H1 (cell line): ENCODE data around the gene ARID2. TPM values are rescaled to one million over a fixed set of nuclear protein-coding genes. Genes with fewer than 3 reads are reported as not detected.

Experiments
- CTCF ChIA-PET: fragments of 300-600 bp; sonication (Branson Sonifier 250); formaldehyde crosslinking; loops from one replicate; lab custom pipeline; 2021; ENCODE audit not compliant: partially characterized antibody; lab: Charles Lee
- POLR2A ChIA-PET: fragments of 300-600 bp; sonication (Branson Sonifier 250); formaldehyde crosslinking; loops from one replicate; lab custom pipeline; 2021; ENCODE audit warnings: inconsistent platforms; ENCODE audit not compliant: partially characterized antibody; lab: Charles Lee
- DNase-seq, 2 experiments: peaks; one replicate each; pipeline versions ENCODE4 v3.0.0 to v3.0.0-alpha.2; 2010 to 2022; ENCODE audit warnings: low spot score in 2 of 2, low read depth in 1 of 2, mixed read lengths in 1 of 2
- FAIRE-seq: peaks from 2 replicates; lab custom pipeline; 2011; peaks lifted over from hg19 to GRCh38; lab: Jason Lieb, UNC
- H2AFZ ChIP-seq: 2 replicates; pipeline ENCODE4 v1.8.1; 2012; ENCODE audit warnings: low read length, inconsistent platforms
- H2AK5ac ChIP-seq: 2 replicates; pipeline ENCODE4 v1.6.1; 2013; ENCODE audit warnings: low read depth, low read length
- H2BK120ac ChIP-seq: replicated peaks from 2 replicates; pipeline ENCODE3; 2013; ENCODE audit warnings: low read depth, low read length, inconsistent platforms
- H2BK12ac ChIP-seq: 2 replicates; pipeline ENCODE4 v1.6.1; 2013; ENCODE audit warnings: low read depth, low read length
- H2BK15ac ChIP-seq: 2 replicates; pipeline ENCODE4 v1.6.1; 2013; ENCODE audit warnings: low read length
- H2BK20ac ChIP-seq: 2 replicates; pipeline ENCODE4 v1.6.1; 2013; ENCODE audit warnings: low read length
- H2BK5ac ChIP-seq: 2 replicates; pipeline ENCODE4 v1.6.1; 2013; ENCODE audit warnings: low read depth, low read length
- H3K14ac ChIP-seq: 2 replicates; pipeline ENCODE4 v1.6.1; 2013; ENCODE audit warnings: inconsistent platforms; ENCODE audit not compliant: insufficient read length
- H3K18ac ChIP-seq: 2 replicates; pipeline ENCODE4 v1.6.1; 2013; ENCODE audit warnings: low read length; ENCODE audit errors: extremely low read depth
- H3K23ac ChIP-seq: 2 replicates; pipeline ENCODE4 v1.6.1; 2013; ENCODE audit warnings: inconsistent platforms; ENCODE audit not compliant: insufficient read length
- H3K23me2 ChIP-seq: 2 replicates; pipeline ENCODE4 v1.6.1; 2013; ENCODE audit warnings: low read depth, low read length
- H3K27ac ChIP-seq: 2 replicates; pipeline ENCODE4 v1.6.1; 2011; ENCODE audit warnings: low read depth, low read length, inconsistent platforms
- H3K27me3 ChIP-seq, 4 experiments: replicated peaks in 1 of 4; 1 replicate in 1 of 4; 2 replicates in 3 of 4; pipeline versions ENCODE4 v1.6.1 to v1.8.1; 2011 to 2013; ENCODE audit warnings: low read length in 3 of 4, mild to moderate bottlenecking in 3 of 4, inconsistent platforms in 2 of 4, mixed read lengths in 2 of 4, moderate library complexity in 1 of 4; ENCODE audit not compliant: control insufficient read depth in 3 of 4, insufficient read depth in 3 of 4; ENCODE audit errors: extremely low read depth in 1 of 4
- H3K36me3 ChIP-seq, 4 experiments: 2 replicates each; pipeline versions ENCODE4 v1.6.1 to v1.8.1; 2011 to 2013; ENCODE audit warnings: mild to moderate bottlenecking in 4 of 4, low read length in 3 of 4, moderate library complexity in 2 of 4, control low read depth in 1 of 4, inconsistent platforms in 1 of 4; ENCODE audit not compliant: insufficient read depth in 4 of 4, control insufficient read depth in 2 of 4
- H3K4ac ChIP-seq: replicated peaks from 2 replicates; pipeline ENCODE3; 2013; ENCODE audit warnings: low read length, low read depth, mixed read lengths, inconsistent platforms; ENCODE audit not compliant: insufficient read length
- H3K4me1 ChIP-seq, 4 experiments: replicated peaks in 1 of 4; 1 replicate in 1 of 4; 2 replicates in 3 of 4; pipeline versions ENCODE4 v1.6.1 to v1.8.1; 2011 to 2013; ENCODE audit warnings: low read length in 3 of 4, inconsistent platforms in 2 of 4, mixed read lengths in 1 of 4; ENCODE audit not compliant: insufficient read depth in 4 of 4, control insufficient read depth in 3 of 4
- H3K4me2 ChIP-seq, 2 experiments: 2 replicates each; pipeline versions ENCODE4 v1.6.1 to v1.8.1; 2011 to 2013; ENCODE audit warnings: low read depth in 2 of 2, low read length in 2 of 2, control low read depth in 1 of 2, inconsistent platforms in 1 of 2, mild to moderate bottlenecking in 1 of 2; ENCODE audit not compliant: insufficient read depth in 1 of 2
- H3K4me3 ChIP-seq, 4 experiments: fragments of 200-600, 300-600 bp in 1 of 4; sonication (generic), shearing (Covaris generic), sonication (Bioruptor Twin) in 1 of 4; 2 replicates each; pipeline versions ENCODE4 v1.5.1 to v1.8.1; 2011 to 2016; ENCODE audit warnings: low read length in 4 of 4, low read depth in 3 of 4, control low read depth in 2 of 4, inconsistent platforms in 2 of 4, mild to moderate bottlenecking in 2 of 4, mixed read lengths in 1 of 4, moderate library complexity in 1 of 4; ENCODE audit not compliant: insufficient read depth in 2 of 4; ENCODE audit errors: extremely low read depth in 1 of 4
- H3K56ac ChIP-seq: replicated peaks from 2 replicates; pipeline ENCODE3; 2013; ENCODE audit warnings: low read depth, mild to moderate bottlenecking, mixed read lengths, low read length, inconsistent platforms; ENCODE audit not compliant: insufficient read length
- H3K79me1 ChIP-seq: 2 replicates; pipeline ENCODE4 v1.6.1; 2013; ENCODE audit warnings: low read depth, low read length, control low read depth
- H3K79me2 ChIP-seq, 2 experiments: 2 replicates each; pipeline versions ENCODE4 v1.6.1 to v1.8.1; 2012 to 2013; ENCODE audit warnings: low read length in 2 of 2, mild to moderate bottlenecking in 2 of 2, inconsistent platforms in 1 of 2; ENCODE audit not compliant: insufficient read depth in 2 of 2, control insufficient read depth in 1 of 2
- H3K9ac ChIP-seq, 4 experiments: replicated peaks in 1 of 4; 1 replicate in 1 of 4; 2 replicates in 3 of 4; pipeline versions ENCODE4 v1.6.1 to v1.8.1; 2011 to 2013; ENCODE audit warnings: low read depth in 3 of 4, low read length in 3 of 4, control low read depth in 2 of 4, mild to moderate bottlenecking in 2 of 4, moderate library complexity in 2 of 4, inconsistent platforms in 1 of 4; ENCODE audit errors: extremely low read depth in 1 of 4
- H3K9me3 ChIP-seq, 2 experiments: 2 replicates each; pipeline versions ENCODE4 v1.6.1 to v1.8.1; 2012 to 2013; ENCODE audit warnings: mild to moderate bottlenecking in 2 of 2, moderate library complexity in 2 of 2, control low read depth in 1 of 2, inconsistent platforms in 1 of 2, low read depth in 1 of 2, low read length in 1 of 2, mixed read lengths in 1 of 2; ENCODE audit not compliant: insufficient read depth in 2 of 2
- H4K20me1 ChIP-seq, 2 experiments: replicated peaks in 1 of 2; 2 replicates each; pipeline versions ENCODE3 to v1.8.1; 2011 to 2013; ENCODE audit warnings: inconsistent platforms in 2 of 2, low read length in 2 of 2, mild to moderate bottlenecking in 1 of 2; ENCODE audit not compliant: insufficient read depth in 2 of 2, control insufficient read depth in 1 of 2
- H4K5ac ChIP-seq: 2 replicates; pipeline ENCODE4 v1.6.1; 2013; ENCODE audit warnings: low read length, low read depth, mixed read lengths, inconsistent platforms; ENCODE audit not compliant: insufficient read length
- H4K8ac ChIP-seq: 2 replicates; pipeline ENCODE4 v1.8.0; 2013; ENCODE audit warnings: mild to moderate bottlenecking, moderate library complexity, low read length, inconsistent platforms; ENCODE audit not compliant: insufficient read depth; ENCODE audit errors: extremely low read depth
- H4K91ac ChIP-seq: replicated peaks from 2 replicates; pipeline ENCODE3; 2013; ENCODE audit warnings: low read length, mixed read lengths, inconsistent platforms; ENCODE audit not compliant: insufficient read length
- BCL11A ChIP-seq, 2 experiments: IDR thresholded peaks; one replicate each; pipeline ENCODE4 v1.6.1; 2011; ENCODE audit warnings: low read depth in 2 of 2, low read length in 2 of 2, mild to moderate bottlenecking in 2 of 2
- BRCA1 ChIP-seq: IDR thresholded peaks from 2 replicates; pipeline ENCODE4 v1.6.1; 2012; ENCODE audit warnings: low read depth, low read length, improper control_type of control experiment
- WGBS, 2 experiments: shearing (Covaris generic) in 1 of 2; methylation state at CpG; one replicate each; pipeline versions ENCODE4 v1.1.6 to v1.1.7; 2013 to 2015; ENCODE audit warnings: low lambda C conversion rate in 2 of 2, mixed read lengths in 2 of 2, inconsistent platforms in 1 of 2, low coverage in 1 of 2, missing lambda C conversion rate in 1 of 2; ENCODE audit not compliant: insufficient replicate concordance in 2 of 2, insufficient coverage in 1 of 2, insufficient read length in 1 of 2; ENCODE audit errors: extremely low coverage in 1 of 2, missing lambda C conversion rate in 1 of 2; 5-methylcytosine and 5-hydroxymethylcytosine counted together
- polyA plus RNA-seq, 7 experiments: library from polyadenylated mRNA; depleted of rRNA in 3 of 7; stranded (reverse) in 5 of 7; unstranded in 2 of 7; fragments of >200 nt in 5 of 7; fragments of 200-250 nt in 2 of 7; gene quantifications; 1 replicate in 5 of 7; 2 replicates in 1 of 7; 4 replicates in 1 of 7; pipeline versions ENCODE4 v1.2.1 to v1.2.3, GENCODE V29; 2011 to 2013; ENCODE audit warnings: missing spikeins in 2 of 7, mixed read lengths in 2 of 7
- total RNA-seq: library from RNA; stranded (reverse); fragmentation: NEBNext Ultra II Directional; extraction: Animal tissue kit (Norgen Biotek cat#: 25700); gene quantifications from 2 replicates; pipeline ENCODE4 v1.2.1, GENCODE V29; 2021

The ARID2 gene
- total and polyA plus RNA-seq, 2 of the 8 experiments (the other 6 are each of a cell fraction or from before 2014, with no cell fraction given), result 32.0 to 45.2 TPM

GRCh38 chr12:45696049-45696448, 33.5 kb upstream of the ARID2 start:
- Histone ChIP-seq H3K36me3 (no peaks in the 10 kb centered on the region), H3K9ac (no peak overlapping the region), H3K9me3 (no peaks in the 10 kb centered on the region), H2BK12ac (no peak overlapping the region), H3K4me1 (no peaks in the 10 kb centered on the region), H3K27ac (no peak overlapping the region), H2BK120ac (no peak overlapping the region), H4K91ac (no peak overlapping the region), H2BK5ac (no peak overlapping the region), H3K14ac (no peak overlapping the region), H4K20me1 (no peaks in the 10 kb centered on the region), H4K5ac (no peak overlapping the region), H2AK5ac (no peak overlapping the region), H3K79me1 (no peaks in the 10 kb centered on the region), H3K23me2 (no peaks in the 10 kb centered on the region), H3K79me2 (no peaks in the 10 kb centered on the region), H3K4me3 (no peak overlapping the region), H3K4ac (no peak overlapping the region), H2BK20ac (no peak overlapping the region), H3K56ac (no peak overlapping the region), H4K8ac (no peak overlapping the region), H3K18ac (no peak overlapping the region), H3K27me3 (no peaks in the 10 kb centered on the region), H2AFZ (no peak overlapping the region), H3K23ac (no peak overlapping the region), H2BK15ac (no peak overlapping the region), H3K4me2 (no peak overlapping the region)
- ChIA-PET CTCF (no interaction called here), POLR2A (interaction anchor here (0.9 to 1.2 kb wide), 3 partner anchors 11 to 33 kb away, joined by 3 read pairs; no protein-coding TSS in a partner anchor)
- TF ChIP-seq BRCA1 (no peak), BCL11A (IDR thresholded peaks at IDR 0.05; ENCODE audit: low read depth in 2 of 2, low read length in 2 of 2) (no peak)
- 89% methylated on average over 7 of the region's 7 CpGs; no CpG with 5 or more reads in 1 of the 2 experiments for WGBS, 2 experiments
- FAIRE-seq (no peak), DNase-seq (no peak)
